GM12873 (cell line): Measurements from ENCODE around the gene CLN5.

Source experiments
- CTCF ChIP-seq: IDR thresholded peaks from 2 replicates; pipeline ENCODE4 v1.5.1; 2012; ENCODE audit warnings: low read depth, mild to moderate bottlenecking, moderate library complexity, low read length, control low read depth; ENCODE audit not compliant: insufficient read depth; ENCODE audit errors: missing control alignments

CLN5 gene

GRCh38 chr13:76976490-76976889 is 15.4 kb upstream of the CLN5 start:
- TF ChIP-seq CTCF, result no peak

- TF ChIP-seq CTCF, result no peak
Measured at GRCh38 chr13:76976929-76977328, 15.0 kb upstream of the CLN5 start.

- peak; percentile 97 for TF ChIP-seq CTCF
Measured at GRCh38 chr13:76980075-76980718, 11.7 kb upstream of the CLN5 start.

GRCh38 chr13:76982061-76982460 is 9.8 kb upstream of the CLN5 start:
- no peak for TF ChIP-seq CTCF

GRCh38 chr13:76983676-76984075 is 8.2 kb upstream of the CLN5 start:
- no peak for TF ChIP-seq CTCF

- TF ChIP-seq CTCF, result no peak
Measured at GRCh38 chr13:76991432-76991795, 467 bp upstream of the CLN5 start.

GRCh38 chr13:76992548-76993001 is 694 bp downstream of the CLN5 start:
- TF ChIP-seq CTCF, result no peak
